ENCODE results near the gene RALGPS2. TPM values are rescaled to one million over a fixed set of nuclear protein-coding genes. Genes with fewer than 3 reads are reported as not detected.

RALGPS2 gene
- total RNA-seq, 2 experiments from 2014 or later, result 91.6 to 102 TPM

DNA sequence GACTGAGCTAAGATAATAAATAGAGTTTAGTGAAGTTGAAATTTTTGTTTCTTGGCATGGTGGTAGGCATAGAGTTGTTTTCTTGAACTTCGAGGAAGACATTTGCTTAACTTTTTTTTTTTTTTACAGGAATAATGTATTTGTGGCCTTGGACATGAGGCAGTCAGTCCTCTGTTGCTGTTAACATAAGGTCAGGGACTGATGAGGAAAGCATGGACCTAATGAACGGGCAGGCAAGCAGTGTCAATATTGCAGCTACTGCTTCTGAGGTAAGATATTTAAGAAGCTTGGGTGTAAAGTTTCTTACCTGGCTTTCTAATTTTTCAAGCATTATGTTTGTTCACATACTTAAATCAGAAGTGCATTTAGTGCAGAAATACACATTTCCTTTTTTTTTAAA lies 51.5 kb downstream of the RALGPS2 start:
- Histone ChIP-seq H3K9me2 (ENCODE audit: insufficient read depth, low read length) (no peaks in the 10 kb centered on the region), H3K4me1 (ENCODE audit: insufficient read depth, low read length, poor library complexity, severe bottlenecking) (peaks cover 5% of the 10 kb centered on the region), H3K4me2 (ENCODE audit: low read length) (no peak overlapping the region), H3K27ac (ENCODE audit: low read depth, low read length, poor library complexity, severe bottlenecking) (no peak overlapping the region), H3K4me3 (ENCODE audit: low read depth, low read length, poor library complexity, severe bottlenecking) (no peak overlapping the region), H3K36me3 (ENCODE audit: insufficient read depth, low read length) (peaks cover 69% of the 10 kb centered on the region), H3K9me3 (ENCODE audit: low read length) (no peaks in the 10 kb centered on the region), H2AFZ (ENCODE audit: low read length) (no peak overlapping the region), H4K20me1 (ENCODE audit: insufficient read depth, low read length) (peaks cover 9% of the 10 kb centered on the region; the same call in 1 of the 2 replicates), H3K79me2 (ENCODE audit: insufficient read depth, low read depth, low read length) (peaks cover 78% of the 10 kb centered on the region)
- BruUV-seq (replicated peaks), result no TSS peak
- no peak for DNase-seq (ENCODE audit: low spot score)
- TF ChIP-seq EZH2phosphoT487 (IDR thresholded peaks at IDR 0.05; ENCODE audit: borderline replicate concordance, low read depth, low read length), result no peak
- TF ChIP-seq, protein P1, sequence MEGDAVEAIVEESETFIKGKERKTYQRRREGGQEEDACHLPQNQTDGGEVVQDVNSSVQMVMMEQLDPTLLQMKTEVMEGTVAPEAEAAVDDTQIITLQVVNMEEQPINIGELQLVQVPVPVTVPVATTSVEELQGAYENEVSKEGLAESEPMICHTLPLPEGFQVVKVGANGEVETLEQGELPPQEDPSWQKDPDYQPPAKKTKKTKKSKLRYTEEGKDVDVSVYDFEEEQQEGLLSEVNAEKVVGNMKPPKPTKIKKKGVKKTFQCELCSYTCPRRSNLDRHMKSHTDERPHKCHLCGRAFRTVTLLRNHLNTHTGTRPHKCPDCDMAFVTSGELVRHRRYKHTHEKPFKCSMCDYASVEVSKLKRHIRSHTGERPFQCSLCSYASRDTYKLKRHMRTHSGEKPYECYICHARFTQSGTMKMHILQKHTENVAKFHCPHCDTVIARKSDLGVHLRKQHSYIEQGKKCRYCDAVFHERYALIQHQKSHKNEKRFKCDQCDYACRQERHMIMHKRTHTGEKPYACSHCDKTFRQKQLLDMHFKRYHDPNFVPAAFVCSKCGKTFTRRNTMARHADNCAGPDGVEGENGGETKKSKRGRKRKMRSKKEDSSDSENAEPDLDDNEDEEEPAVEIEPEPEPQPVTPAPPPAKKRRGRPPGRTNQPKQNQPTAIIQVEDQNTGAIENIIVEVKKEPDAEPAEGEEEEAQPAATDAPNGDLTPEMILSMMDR (conservative IDR thresholded peaks at IDR 0.05; ENCODE audit: low read length), result no peak
- ChIA-PET POLR2A (interaction anchor here (0.6 kb wide), 1 partner anchor 1369 kb away, joined by 4 read pairs; no protein-coding TSS in a partner anchor), CTCF (ENCODE audit: unreplicated experiment) (interaction anchor here (1.3 kb wide), 1 partner anchor 227 kb away, joined by 3 read pairs; no protein-coding TSS in a partner anchor)
- intact Hi-C loops (cut with micrococcal nuclease; ENCODE audit: unreplicated experiment), result no loop called here

GRCh38 chr1:178781533-178782330 lies 56.7 kb downstream of the RALGPS2 start:
- POLR2A ChIA-PET, result interaction anchor here (0.5 to 2.1 kb wide), 3 partner anchors 14 to 139 kb away, joined by 3 to 4 read pairs (median 4); no protein-coding TSS in a partner anchor
- intact Hi-C loops (cut with micrococcal nuclease; ENCODE audit: unreplicated experiment), result no loop called here

More at GRCh38 chr1:178781533-178782330, 56.7 kb downstream of the RALGPS2 start:
- CTCF ChIA-PET (ENCODE audit: unreplicated experiment), result no interaction called here
- Histone ChIP-seq H3K4me3 (ENCODE audit: low read depth, low read length, poor library complexity, severe bottlenecking) (no peak overlapping the region), H3K4me1 (ENCODE audit: insufficient read depth, low read length, poor library complexity, severe bottlenecking) (peaks cover 19% of the 10 kb centered on the region), H2AFZ (ENCODE audit: low read length) (no peak overlapping the region), H3K9me3 (ENCODE audit: low read length) (no peaks in the 10 kb centered on the region), H3K9me2 (ENCODE audit: insufficient read depth, low read length) (no peaks in the 10 kb centered on the region), H3K36me3 (ENCODE audit: insufficient read depth, low read length) (peaks cover 80% of the 10 kb centered on the region), H3K4me2 (ENCODE audit: low read length) (peak overlapping the region; percentile 1; the same call in 1 of the 2 replicates), H4K20me1 (ENCODE audit: insufficient read depth, low read length) (no peaks in the 10 kb centered on the region), H3K79me2 (ENCODE audit: insufficient read depth, low read depth, low read length) (peaks cover 67% of the 10 kb centered on the region), H3K27ac (ENCODE audit: low read depth, low read length, poor library complexity, severe bottlenecking) (no peak overlapping the region)
- BruUV-seq (replicated peaks), result no TSS peak
- TF ChIP-seq, protein P1 (conservative IDR thresholded peaks at IDR 0.05; ENCODE audit: low read length), result no peak
- TF ChIP-seq EZH2phosphoT487 (IDR thresholded peaks at IDR 0.05; ENCODE audit: borderline replicate concordance, low read depth, low read length), result no peak
- no peak for DNase-seq (ENCODE audit: low spot score)
